Pons (tissue), 1 donor: ENCODE data around the gene COL23A1.
"Not testable (repeated sequence)": the region's sequence is repeated elsewhere in the genome, so short reads cannot be mapped to it uniquely, and the experiment has no call there.

Experiments
- DNase-seq: peaks from one replicate; pipeline ENCODE4 v3.0.0-alpha.2; 2016; ENCODE audit warnings: low spot score

The COL23A1 gene

DNA sequence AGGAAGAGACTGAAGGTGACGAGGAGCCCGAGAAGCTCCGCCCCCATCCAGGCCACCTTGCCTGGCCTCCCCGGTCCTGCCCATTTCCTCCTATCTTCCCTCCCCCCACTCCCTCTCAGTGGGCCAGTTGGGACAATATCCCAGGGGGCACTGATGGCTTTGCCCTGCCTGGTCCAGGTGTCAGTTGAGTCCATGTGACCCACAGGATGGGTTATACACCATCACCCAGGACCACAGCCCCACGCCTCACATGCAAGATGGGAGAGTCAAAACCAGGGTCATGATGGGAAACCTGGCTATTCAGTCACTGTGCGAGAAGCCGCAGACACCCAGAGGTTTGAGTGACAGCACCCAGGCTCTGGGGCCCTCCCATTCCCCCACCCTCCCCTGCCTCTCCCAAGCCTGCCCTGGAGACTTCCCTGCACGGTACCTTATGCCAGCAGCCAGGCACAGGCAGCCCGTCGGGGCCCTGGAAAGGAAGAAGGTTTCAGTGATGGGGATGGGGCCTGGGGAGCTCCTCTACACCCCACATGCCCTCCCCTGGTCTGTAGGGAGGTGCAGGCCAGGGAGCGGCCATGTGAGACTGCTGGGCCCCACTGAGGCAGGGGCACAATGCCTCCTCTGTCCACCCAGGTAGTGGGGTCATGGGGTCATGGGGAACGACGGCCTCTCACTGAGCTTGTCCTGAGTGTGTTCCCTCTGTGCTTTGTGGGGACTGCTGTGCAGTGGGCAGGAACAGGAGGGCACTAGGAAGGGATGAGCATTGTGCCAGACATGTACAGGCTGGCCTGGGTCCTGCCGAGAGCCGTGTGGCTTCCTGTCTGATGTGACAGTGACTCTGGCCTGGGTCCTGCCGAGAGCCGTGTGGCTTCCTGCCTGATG, 351.2 kb downstream of the COL23A1 start:
- no peak for DNase-seq

DNA sequence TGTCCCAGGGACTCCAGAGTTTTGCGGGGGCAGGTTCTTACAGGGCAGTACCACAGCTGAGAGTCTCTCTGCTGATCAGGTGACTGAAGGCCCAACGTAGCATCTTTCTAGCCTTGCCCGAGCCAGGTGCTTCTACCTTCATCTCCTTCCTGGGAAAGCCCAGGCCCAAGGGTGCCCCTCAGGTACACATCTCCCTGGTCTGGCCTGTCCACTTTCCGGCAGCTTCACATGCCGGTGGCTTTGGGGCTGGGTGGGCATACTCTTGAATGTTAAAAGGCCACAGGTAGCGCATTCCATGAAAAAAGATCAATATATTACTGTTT, 351.9 kb downstream of the COL23A1 start:
- no peak for DNase-seq

DNA sequence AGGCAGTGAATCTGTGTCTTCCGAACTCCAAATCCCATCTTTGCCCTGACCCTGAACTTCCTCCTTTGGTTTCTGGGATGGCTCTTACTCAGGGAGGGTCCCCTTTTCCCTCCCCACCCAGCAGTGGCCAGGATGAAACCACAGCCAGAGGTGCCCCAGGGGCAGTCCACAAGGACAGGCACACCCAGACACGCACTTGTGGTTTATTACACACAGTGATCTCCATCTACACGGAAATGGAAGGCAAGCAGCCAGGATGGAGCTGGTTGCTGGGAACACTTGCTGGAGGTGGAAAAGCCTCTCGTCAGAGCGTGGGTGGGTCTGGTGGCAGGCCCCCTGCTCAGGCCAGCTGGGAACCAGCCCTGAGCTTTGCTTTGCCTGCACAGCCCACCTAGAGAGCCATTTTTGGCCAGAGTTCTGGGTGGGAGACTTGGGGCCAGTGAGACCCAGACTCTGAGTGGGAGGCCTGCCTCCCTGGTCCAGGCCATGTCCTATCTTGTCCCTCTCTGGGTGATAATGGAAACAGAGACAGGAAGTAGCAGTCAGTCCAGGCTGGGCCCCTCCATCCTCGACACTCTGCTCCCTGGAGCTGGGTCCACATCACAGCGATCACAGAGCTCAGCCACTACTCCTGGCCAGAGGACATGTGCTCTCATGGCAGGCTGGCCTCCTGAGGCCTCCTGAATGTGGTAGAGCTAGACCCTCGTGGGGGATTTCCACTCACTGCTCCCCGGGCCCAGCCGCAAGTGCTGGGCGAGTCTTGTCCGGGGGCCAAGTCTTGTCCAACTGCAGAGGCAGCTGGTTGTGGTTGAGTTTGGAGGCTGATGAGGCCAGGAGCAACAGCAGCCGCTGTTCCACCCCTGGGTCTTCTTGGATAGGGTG, 352.5 kb downstream of the COL23A1 start:
- DNase-seq: no peak

DNA sequence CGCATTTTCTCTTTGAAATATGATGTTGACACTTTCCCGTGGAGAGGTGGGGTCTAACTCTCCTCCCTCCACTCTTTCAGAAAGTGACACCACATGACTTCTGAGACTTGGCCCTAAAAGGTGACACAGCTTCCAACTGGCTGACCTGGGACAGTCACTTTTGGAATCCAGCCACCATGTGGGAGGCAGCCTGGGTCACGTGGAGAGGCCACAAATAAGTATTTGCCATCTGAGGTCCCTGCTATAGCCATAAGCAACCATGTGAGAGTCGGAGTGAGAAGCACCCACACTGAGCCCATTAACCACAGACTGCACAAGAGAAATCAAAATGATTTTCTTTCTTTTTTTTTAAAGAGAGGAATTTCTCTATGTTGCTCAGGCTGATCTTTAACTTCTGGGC, 353.5 kb downstream of the COL23A1 start:
- DNase-seq: peak; percentile 34

DNA sequence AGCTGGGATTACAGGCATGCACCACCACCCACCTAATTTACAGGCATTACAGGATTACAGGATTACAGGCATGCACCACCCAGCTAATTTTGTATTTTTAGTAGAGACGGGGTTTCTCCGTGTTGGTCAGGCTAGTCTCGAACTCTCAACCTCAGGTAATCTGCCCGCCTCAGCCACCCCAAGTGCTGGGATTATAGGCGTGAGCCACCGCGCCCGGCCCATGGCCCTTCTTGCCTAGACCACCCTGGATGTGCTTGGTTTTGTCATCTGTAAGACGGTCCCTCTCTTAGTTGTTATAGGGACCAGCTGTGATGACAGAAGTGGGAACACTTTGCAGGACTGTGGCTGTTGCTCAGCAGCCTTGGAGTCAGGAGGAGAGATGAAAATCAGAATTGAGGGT, 354.1 kb downstream of the COL23A1 start:
- DNase-seq: no peak

DNA sequence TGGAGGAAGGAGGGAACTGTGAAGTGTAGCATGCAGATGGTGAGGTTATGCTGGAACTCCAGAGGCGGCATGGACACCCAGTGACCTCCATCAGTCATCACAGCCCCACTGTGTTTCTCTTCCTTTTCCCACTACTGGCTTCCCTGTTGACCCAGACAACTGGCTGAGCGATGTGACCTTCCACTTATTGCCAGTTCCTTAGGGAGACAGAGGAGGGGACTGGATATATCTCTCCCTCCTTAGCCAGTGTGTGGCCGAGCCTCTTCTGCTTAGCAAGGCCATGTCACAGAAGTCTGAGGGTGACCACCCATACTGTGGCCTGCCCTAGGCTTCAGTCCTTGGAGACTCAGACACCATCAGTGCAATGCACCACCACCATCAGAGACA, 354.6 kb downstream of the COL23A1 start:
- DNase-seq: no peak

DNA sequence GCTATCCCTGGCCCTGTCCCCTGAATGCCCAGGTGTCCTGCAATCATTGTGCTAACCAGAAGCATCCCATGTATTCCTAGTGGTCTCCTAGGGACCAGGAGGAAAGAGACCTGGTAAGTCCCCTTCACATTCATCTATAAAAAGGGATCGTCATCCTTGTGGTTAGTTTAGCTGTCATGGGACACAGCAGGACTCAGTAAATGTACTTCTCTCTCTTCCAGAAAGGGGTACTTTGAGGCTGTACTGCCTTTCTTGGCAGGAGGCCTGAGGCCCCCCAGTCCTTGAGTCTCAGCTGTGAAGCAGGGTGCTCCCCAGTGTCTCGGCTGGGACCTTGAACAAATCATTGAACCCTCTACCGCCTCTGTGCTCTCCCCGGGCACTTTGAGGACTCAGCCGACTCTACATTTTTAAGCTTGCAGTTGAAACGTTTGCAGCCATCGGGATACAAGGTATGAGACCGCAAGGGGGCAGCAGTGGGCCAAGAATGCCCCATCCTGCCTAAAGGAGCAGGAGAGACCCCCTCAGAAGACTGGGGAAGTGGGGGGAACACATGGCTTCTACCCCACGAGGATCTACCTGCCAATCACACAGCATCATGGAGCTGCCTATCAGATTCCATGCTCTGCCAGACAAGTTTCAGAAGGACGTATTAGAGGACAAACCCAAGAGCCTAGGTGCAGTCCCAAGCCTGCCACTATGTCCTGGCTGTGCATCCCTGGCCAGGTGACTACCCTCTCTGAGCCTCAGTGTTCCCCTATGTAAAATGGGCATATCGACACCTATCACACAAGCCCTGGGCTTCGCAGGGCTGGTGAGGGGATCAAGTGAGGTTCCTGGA, 355.2 kb downstream of the COL23A1 start:
- DNase-seq: peak; percentile 65

DNA sequence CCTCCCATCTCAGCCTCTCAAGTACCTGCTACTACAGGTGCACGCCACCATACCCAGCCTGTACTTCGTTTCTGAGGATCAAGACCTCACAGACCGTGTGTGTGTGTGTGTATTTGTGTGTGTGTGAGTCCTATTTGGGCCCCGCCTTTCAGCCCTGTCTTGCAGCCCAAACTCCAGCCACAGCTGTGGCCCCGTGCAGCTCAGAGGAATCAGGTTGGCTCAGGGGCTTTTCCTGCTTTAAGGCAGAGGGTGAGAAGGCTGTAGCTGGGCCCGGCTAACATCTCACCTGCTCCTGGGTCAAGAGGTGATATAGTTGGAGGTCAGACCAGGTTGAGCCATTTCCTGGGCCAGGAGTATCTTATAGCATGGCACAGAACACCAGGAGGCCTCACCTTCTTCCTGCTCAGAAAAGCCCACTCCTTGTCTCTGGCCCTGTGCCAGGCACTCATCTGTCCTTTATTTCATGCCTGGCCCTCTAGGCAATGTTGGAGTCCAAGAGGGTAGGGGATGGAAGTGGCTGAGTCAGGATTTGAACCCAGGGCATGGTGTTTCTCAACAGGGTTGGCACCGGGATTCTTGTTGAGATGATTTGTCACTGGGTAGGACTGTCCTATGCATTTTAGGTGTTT, 356.0 kb downstream of the COL23A1 start:
- no peak for DNase-seq

DNA sequence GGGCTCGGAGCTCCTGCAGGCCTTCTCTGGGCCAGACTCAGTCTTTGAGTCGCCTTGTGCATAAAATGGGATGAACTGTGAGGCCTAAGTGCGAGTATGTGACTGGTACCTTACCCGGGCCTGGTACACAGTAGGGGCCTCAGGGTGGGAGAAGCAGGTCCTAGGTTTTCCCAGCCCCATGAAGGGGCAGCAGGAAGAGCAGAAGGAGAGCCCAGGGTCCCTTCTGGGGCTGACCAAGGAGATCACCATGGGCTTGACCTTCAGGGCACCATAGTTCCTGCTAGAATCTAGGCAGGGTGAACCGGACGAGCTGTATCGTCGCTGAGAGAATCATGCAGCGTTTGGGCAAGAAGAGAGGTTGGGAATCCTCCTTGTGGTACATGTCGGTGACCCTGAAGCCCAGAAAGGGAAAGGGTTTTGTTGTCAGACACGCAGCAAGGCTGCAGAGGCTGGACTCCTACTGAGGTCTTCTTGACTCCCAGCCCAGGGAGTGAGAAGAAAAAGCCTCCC, 357.2 kb downstream of the COL23A1 start:
- no peak for DNase-seq

DNA sequence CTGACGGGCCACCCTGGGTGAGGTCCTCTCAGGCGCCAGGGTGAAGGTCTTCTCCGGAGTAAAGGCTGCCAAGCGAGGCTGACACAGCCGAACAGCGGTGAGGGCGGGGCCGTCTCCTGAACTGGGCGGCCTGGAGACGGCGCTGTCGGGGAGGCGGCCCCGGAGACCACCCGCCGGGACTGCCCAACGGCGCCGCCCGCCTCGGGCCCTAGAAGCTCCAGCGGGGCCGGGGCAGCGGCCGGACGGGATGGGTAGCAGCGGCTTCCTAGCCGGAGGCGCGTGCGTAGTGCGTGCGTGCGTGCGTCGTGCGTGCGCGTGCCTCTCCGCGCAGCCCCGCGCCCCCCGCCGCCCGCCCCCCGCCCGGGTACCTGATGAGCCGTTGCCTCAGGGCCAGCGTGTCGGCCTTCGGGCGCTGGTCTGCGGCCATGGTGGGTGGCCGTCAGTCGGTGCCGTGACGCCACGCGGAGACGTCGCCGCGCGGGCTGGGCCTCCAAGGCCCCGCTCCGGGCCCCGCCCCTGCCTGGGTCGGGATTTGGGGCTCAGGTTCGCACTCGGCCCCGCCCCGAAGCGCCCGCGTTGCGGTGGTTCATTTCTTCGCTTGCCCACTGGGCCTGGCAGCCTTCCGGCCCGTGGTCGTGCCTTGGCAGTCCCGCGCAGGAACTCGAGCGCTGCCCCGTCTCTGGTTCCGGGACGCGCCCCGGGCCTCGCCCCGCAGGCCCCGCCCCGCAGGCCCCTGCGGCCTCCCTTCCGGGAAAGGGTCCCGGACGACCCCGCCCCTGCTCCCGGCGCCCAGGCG, 357.9 kb downstream of the COL23A1 start, which contains the start of gene PHYKPL:
Gene PHYKPL, minus strand, starts transcription at position 679 of the 796 bp plus-strand sequence. Its CDS starts 252 bp downstream, at position 427.
- DNase-seq: peak; percentile 43

DNA sequence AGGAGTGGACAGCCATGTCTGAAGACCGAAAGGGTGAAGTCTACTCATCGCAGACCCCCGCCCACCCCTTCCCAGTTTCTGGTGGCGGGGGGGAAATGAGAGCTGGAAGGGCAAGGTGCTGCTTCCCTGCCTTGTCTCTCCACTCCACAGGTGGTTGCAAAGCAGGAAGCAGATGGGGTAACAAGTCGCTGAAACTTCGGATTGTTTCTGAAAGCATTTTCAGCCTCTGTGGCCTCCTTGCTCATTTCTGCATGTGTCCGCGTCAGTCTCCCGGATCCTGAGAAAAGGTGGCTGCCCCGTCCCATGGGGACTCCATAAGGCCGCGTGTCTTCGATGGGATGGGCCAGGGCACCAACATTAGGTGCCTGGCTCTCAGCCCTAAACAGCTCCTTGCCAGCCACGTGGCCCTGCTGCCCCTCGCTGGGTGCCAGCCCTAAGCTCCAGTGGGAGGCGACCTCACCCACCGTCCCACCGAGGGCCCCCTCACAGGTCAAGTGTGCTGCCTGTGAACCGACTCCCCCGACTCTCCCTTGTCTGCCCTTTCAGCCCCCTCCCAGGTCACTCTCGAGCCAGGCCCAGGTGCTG, 358.6 kb downstream of the COL23A1 start:
- no peak for DNase-seq

DNA sequence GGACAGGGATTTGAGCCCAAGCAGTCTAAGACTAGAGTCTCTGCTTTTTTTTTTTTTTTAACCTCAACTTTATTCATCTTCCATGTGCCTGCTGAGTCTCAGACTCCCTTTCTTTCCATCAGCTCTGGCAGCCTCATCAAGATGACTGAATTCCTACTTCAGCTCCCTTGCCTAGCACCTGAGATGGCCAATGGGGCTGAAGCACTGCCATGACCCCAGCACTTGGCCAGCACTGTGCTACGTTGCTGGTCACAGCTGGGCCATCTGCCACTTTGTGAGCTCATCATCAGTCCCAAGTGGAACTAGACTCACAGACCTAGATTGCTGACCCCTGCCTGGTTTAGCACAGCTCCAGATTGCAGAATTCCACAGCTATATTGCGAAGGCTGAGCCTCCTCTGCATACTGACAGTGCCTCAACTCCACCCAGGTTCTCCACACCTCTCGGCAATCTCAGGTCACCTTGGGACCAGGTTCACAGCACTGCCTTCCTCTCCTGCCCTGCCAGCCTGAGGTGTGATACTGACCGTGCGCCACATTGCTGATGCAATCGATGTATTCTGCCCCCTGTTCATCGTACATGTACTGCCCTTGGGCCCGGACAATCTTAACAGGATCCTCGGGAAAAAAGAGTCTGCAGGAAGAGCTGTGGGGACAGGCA, 359.2 kb downstream of the COL23A1 start:
- DNase-seq: peak; percentile 42

DNA sequence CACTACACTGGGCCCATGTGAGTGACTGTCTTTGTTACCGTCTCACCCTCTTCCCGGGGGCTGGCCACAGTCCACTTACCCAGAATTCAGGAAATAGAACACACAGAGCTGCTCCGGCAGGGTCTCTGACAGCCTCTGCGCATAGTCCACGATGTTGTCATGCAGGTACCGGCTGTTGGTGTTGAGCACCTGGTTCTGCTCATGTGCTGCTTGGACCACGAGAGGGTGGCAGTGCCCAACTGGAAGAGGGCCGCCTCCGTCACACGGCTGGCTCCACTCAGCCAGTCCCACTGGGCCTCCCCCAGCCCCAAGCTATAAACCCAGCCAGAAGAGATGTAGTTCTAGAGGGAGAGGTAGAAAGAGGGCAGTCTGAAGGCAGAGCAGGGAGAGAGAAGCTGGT, 360.3 kb downstream of the COL23A1 start:
- no peak for DNase-seq

DNA sequence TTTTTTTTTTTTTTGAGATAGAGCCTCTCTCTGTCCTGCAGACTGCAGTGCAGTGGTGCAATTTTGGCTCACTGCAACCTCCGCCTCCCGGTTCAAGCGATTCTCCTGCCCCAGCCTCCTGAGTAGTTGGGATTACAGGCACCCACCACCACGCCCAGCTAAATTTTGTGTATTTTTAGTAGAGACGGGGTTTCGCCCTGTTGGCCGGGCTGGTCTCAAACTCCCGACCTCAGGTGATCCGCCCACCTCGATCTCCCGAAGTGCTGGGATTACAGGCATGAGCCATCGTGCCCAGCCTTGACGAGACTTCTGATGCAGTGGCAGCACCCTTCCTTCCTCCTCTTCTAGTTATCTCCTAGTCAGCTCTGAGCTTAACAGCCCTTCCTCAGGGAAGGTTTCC, 361.1 kb downstream of the COL23A1 start:
- DNase-seq: not testable (repeated sequence)

DNA sequence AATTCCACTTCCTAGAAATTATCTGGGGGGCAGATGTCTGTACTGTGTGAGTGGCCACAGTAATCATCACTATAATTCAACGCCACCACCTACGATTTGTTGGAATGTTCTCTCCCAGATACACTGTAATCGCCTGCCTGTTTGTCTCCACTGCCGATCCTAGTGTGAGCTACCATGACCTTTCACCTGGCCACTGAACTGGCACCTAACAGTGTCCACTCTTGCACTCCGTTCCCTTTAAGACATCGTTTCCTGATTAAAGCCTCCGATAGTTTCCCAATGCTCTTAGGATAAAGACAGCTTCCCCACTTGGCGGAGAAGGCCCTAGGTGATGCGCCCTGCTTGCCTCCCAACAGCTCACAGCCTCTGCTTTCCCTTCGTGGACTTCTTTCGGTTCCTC, 361.6 kb downstream of the COL23A1 start:
- no peak for DNase-seq

DNA sequence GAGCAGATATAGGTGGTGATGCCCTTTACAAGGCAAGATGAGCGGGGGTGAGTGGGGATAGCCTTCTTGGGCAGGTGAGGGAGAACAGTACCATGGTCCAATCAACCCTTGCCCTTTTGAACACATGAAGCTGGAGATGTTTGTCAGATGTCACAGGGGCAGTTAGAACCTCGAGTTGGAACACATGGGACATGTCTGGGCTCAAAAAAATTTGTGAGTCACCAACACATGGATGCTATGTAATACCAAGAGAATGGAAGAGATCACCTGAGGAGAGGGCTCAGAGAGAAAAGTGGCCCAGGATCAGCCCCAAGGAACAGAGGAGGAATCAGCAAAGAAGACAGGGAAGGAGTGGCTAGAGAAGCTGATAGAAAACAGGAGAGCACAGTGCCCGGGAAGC, 362.3 kb downstream of the COL23A1 start:
- DNase-seq: no peak

DNA sequence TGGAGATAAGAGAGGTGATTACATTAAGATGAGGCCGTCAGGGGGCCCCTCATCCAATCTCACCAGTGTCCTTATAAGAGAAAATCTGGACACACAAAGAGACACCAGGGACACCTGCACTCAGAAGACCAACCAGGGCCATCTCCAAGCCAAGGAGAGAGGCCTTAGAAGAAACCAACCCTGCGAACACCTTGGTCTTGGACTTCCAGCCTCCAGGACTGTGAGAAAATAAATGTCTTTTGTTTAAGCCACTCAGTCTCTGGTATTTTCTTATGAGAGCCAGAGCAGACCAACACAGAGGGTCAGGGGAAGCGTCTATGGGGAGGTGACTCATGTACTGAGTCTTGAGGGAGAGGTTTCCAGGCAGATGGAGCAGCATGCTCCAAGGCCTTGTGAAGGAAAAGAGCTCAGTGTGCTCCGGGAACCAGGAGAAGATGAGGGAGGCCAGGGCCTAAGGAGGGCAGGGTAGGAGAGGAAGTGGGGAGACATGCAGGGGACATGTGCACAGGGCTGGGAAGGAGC, 363.0 kb downstream of the COL23A1 start:
- no peak for DNase-seq

DNA sequence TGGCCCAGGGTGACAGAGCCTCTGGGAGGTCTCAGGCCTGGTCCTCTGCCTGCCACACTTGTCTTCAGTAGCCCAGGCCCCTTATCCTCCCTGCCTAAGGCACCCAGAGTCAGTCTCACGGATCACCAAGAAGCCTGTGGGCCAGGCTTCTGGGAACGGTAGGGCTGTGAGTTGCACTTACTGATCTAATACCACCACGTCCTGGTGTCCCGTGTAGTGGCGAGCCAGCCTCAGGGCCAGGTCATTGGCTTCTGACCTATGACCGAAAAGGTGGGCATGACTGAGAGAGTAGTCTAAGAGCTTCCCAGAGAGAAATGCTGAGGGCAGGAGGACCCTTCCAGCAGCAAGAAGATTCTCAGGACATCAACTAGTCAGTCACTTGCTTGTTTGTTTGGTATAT, 365.0 kb downstream of the COL23A1 start:
- no peak for DNase-seq

DNA sequence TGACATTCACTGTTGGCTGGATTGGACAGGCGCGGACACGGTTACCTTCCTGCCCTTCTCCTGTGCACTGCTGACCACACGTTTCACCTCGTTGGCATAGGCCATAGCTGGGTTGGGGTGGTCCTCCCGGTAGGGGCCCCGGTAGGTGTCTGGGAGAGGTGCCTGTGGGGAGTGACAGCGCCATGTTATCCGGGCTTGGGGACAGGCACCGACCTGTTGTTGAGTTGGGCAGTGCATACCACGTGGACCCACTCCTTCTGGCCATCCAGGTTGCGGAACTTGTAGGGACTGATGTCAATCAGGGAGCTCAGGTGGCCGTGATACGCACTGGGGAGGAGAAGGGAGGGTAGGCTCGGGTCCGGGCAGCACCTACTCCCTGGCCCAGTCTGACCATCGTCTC, 365.8 kb downstream of the COL23A1 start:
- DNase-seq: no peak
